ENCODE data around the gene TRPV2. TPM values are rescaled to one million over a fixed set of nuclear protein-coding genes. Genes with fewer than 3 reads are reported as not detected.
A peak's percentile ranks its signal among the peaks of the same experiment; 100 is the strongest.

Gene TRPV2, protein sequence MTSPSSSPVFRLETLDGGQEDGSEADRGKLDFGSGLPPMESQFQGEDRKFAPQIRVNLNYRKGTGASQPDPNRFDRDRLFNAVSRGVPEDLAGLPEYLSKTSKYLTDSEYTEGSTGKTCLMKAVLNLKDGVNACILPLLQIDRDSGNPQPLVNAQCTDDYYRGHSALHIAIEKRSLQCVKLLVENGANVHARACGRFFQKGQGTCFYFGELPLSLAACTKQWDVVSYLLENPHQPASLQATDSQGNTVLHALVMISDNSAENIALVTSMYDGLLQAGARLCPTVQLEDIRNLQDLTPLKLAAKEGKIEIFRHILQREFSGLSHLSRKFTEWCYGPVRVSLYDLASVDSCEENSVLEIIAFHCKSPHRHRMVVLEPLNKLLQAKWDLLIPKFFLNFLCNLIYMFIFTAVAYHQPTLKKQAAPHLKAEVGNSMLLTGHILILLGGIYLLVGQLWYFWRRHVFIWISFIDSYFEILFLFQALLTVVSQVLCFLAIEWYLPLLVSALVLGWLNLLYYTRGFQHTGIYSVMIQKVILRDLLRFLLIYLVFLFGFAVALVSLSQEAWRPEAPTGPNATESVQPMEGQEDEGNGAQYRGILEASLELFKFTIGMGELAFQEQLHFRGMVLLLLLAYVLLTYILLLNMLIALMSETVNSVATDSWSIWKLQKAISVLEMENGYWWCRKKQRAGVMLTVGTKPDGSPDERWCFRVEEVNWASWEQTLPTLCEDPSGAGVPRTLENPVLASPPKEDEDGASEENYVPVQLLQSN
- total RNA-seq (10 to 100 TPM in 3 of 10 donors, 1 to 10 TPM in 7; 4.6 to 25.4 (median 8.6) TPM), polyA plus RNA-seq (10 to 100 TPM; 10.6 to 11.9 TPM)
- long read RNA-seq, donor 1, transcript TRPV2-201 (15 exons, 2,808 nt): major isoform, 6 of 11 reads
- long read RNA-seq, donor 1, partial matches to known transcripts: 2 of 11 reads
- long read RNA-seq, donor 1, other reads (novel, unspliced or antisense): 3 of 11 reads
- long read RNA-seq, donor 2, transcript TRPV2-201 (15 exons, 2,808 nt): major isoform, 5 of 11 reads
- long read RNA-seq, donor 2, partial matches to known transcripts: 4 of 11 reads
- long read RNA-seq, donor 2, other reads (novel, unspliced or antisense): 2 of 11 reads
- long read RNA-seq, donor 3, transcript TRPV2-201 (15 exons, 2,808 nt): major isoform, 29 of 57 reads
- long read RNA-seq, donor 3, partial matches to known transcripts: 9 of 57 reads
- long read RNA-seq, donor 3, other reads (novel, unspliced or antisense): 19 of 57 reads

DNA sequence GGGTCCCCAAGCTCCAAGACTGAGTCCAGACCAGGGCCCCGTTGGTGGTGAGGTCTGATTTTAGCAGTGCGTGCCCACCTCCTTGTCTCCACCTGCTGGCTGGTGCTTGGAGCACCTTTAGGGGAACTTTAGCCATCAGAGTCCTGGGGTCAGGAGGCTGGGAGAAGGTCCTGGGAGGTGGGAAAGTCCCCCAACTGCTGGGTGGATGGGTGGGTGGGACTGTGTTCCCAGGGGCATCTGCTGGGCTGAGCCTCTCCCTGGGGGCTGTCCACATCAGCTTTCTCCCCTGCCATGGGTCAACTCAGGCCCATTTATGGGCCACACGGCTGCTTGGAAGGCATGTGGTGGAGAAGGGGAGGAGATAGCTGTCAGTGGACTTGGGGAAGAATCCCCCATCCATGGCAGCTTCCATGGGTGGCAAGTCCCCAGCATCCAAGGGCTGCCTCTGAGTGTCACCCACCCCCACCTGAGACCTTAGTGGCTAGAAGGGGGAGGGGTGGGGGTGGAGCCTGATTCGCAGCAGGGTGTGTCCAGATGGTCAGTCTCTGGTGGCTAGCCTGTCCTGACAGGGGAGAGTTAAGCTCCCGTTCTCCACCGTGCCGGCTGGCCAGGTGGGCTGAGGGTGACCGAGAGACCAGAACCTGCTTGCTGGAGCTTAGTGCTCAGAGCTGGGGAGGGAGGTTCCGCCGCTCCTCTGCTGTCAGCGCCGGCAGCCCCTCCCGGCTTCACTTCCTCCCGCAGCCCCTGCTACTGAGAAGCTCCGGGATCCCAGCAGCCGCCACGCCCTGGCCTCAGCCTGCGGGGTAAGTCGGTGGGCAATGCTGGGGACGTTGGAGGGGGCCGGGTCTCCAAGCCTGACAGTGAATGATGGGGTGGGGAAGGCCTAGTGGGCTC, at the start of gene TRPV2:
Gene TRPV2 (plus strand): TSS at position 541 of the 894 bp plus-strand sequence. CDS start 2,098 bp downstream, outside the sequence.
- Histone ChIP-seq H3K27me3 (no peaks in the 10 kb centered on the region), H3K4me3 (peak within 1 kb of the TSS; percentile 39 to 79 (median 66)), H3K9me3 (no peaks in the 10 kb centered on the region), H3K36me3 (peaks cover 0 to 30% (median 6%) of the 10 kb centered on the region in 9 donors), H3K4me1 (peaks cover 0 to 49% (median 31%) of the 10 kb centered on the region in 9 donors), H3K27ac (peak within 1 kb of the TSS; percentile 78 to 97 (median 92))
- TF ChIP-seq CTCF (IDR thresholded peaks at IDR 0.05): peak in 7 of 9 donors; percentile 24 to 49 (median 34)
- intact Hi-C loops (cut with DNase I): loop anchor here in 2 of 10 donors (5.0 to 10.0 kb wide), 2 partner anchors 33 to 50 kb away; partner anchors contain the start of gene UBB (in 1 of the 2)
- 14 to 18% methylated on average over 21 of the region's 21 CpGs for WGBS, 2 donors
- peak; percentile 32 to 82 (median 68) for ATAC-seq
- DNase-seq: peak in 1 of 2 donors; percentile 58

DNA sequence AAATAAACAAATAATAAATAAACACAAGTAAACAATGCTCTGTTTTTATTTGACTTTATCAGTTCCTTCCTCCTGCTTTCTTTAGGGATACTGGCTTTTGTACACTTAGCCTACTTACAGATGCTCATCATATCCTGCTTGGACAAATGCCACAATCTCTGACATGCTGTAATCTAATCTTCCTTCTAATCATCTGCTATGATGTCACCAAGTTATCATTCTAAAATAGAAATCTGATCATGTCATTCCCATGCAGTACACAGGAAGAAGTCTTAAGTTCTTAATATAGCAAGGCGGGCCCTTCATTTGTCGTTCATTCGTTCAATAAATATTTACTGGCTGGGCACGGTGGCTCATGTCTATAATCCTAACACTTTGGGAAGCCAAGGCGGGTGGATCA, 43.6 kb upstream of the TRPV2 start:
- no peaks in the 10 kb centered on the region for H3K9me3 ChIP-seq
- TF ChIP-seq CTCF (IDR thresholded peaks at IDR 0.05): no peak
- ATAC-seq (peak in 6 of 8 donors; percentile 53 to 78 (median 70)), DNase-seq (peak in 1 of 2 donors; percentile 38)
- H3K27ac ChIP-seq: peak overlapping the region in 7 of 10 donors; percentile 15 to 67 (median 43)
- H3K4me3 ChIP-seq: no peak overlapping the region
- intact Hi-C loops (cut with DNase I): no loop called here
- H3K4me1 ChIP-seq: peaks cover 0 to 22% (median 9%) of the 10 kb centered on the region in 9 donors
- H3K36me3 ChIP-seq: no peaks in the 10 kb centered on the region
- no peaks in the 10 kb centered on the region for H3K27me3 ChIP-seq
- 43 to 55% methylated on average over 5 of the region's 5 CpGs for WGBS, 2 donors

- peak; percentile 72 to 96 (median 85) for ATAC-seq
- intact Hi-C loops (cut with DNase I): no loop called here
- H3K9me3 ChIP-seq: no peaks in the 10 kb centered on the region
- 71 to 74% methylated on average over 16 of the region's 16 CpGs for WGBS, 2 donors
- H3K27ac ChIP-seq: no peak overlapping the region
- no peak for DNase-seq
- no peak for TF ChIP-seq CTCF (IDR thresholded peaks at IDR 0.05)
- no peak overlapping the region for H3K4me3 ChIP-seq
- peaks cover 0 to 22% (median 9%) of the 10 kb centered on the region in 9 donors for H3K4me1 ChIP-seq
- no peaks in the 10 kb centered on the region for H3K27me3 ChIP-seq
- no peaks in the 10 kb centered on the region for H3K36me3 ChIP-seq
These were observed 41.0 kb upstream of the TRPV2 start for GRCh38 chr17:16374146-16374938.
